ENCODE data around the gene DPF3. TPM values are rescaled to one million over a fixed set of nuclear protein-coding genes. Genes with fewer than 3 reads are reported as not detected.

The DPF3 gene
- total and polyA plus RNA-seq, 2 donors (not counting 1 experiment from before 2014, with no cell fraction given): 3.4 to 10.2 TPM

GRCh38 chr14:72608391-72609204 lies 285.3 kb downstream of the DPF3 start:
- ChIA-PET CTCF (no interaction called here), POLR2A (no interaction called here)
- no peak for TF ChIP-seq CTCF (IDR thresholded peaks at IDR 0.05)
- TF ChIP-seq EZH2 (IDR thresholded peaks at IDR 0.05; ENCODE audit: borderline replicate concordance, insufficient read depth, low read depth, low read length, poor library complexity, severe bottlenecking): no peak
- intact Hi-C loops (cut with micrococcal nuclease): no loop called here
- Histone ChIP-seq H3K36me3 (replicated peaks in 1 of 2; ENCODE audit: control extremely low read depth in 1 of 2, control insufficient read depth in 1 of 2, extremely low read depth in 1 of 2, insufficient read depth in 2 of 2, low read length in 1 of 2) (no peaks in the 10 kb centered on the region), H3K4me3 (ENCODE audit: control extremely low read depth in 1 of 5, extremely low read depth in 1 of 5, insufficient read depth in 1 of 5, low read depth in 2 of 5, low read length in 4 of 5) (no peak overlapping the region), H2AFZ (ENCODE audit: insufficient read depth, low read depth, low read length, poor library complexity, severe bottlenecking) (no peak overlapping the region), H4K20me1 (ENCODE audit: control insufficient read depth, insufficient read depth, low read length, poor library complexity, severe bottlenecking) (no peaks in the 10 kb centered on the region), H3K9me3 (ENCODE audit: control extremely low read depth in 1 of 3, control insufficient read depth in 2 of 3, insufficient read depth in 1 of 3, low read length in 2 of 3) (peaks cover 0 to 16% (median 0%) of the 10 kb centered on the region in 3 donors), H3K9ac (ENCODE audit: low read length) (no peak overlapping the region), H3K27me3 (replicated peaks in 1 of 4; ENCODE audit: control extremely low read depth in 1 of 4, control insufficient read depth in 3 of 4, insufficient read depth in 4 of 4, low read length in 3 of 4) (peaks cover 0 to 4% (median 1%) of the 10 kb centered on the region in 4 experiments), H3K79me2 (ENCODE audit: control insufficient read depth, insufficient read depth, low read length) (no peaks in the 10 kb centered on the region), H3K27ac (ENCODE audit: low read length in 2 of 2) (no peak overlapping the region), H3K4me1 (ENCODE audit: control insufficient read depth in 2 of 2, insufficient read depth in 2 of 2, low read length in 2 of 2) (peaks cover 0 to 4% of the 10 kb centered on the region in 2 donors), H3K4me2 (replicated peaks; ENCODE audit: low read depth, low read length, poor library complexity, severe bottlenecking) (no peak overlapping the region)
- DNase-seq: no peak
- H3K9me3 Mint-ChIP-seq (ENCODE audit: insufficient read depth): no peaks in the 10 kb centered on the region
- WGBS (ENCODE audit: insufficient coverage): 93% methylated on average over 4 of the region's 8 CpGs
- no peak overlapping the region for H3K4me3 Mint-ChIP-seq
- no peak for ATAC-seq (ENCODE audit: low read depth)
- peaks cover 4% of the 10 kb centered on the region for H3K4me1 Mint-ChIP-seq
- H3K27me3 Mint-ChIP-seq: no peaks in the 10 kb centered on the region
- no peak overlapping the region for H3K27ac Mint-ChIP-seq

All from B cell (primary cell).